NT2/D1 (cell line): ENCODE data around the gene CCDC171.

Experiments
- SUZ12 ChIP-seq: IDR thresholded peaks from 2 replicates; pipeline ENCODE4 v1.6.1; 2011; ENCODE audit not compliant: insufficient read length, insufficient read depth; ENCODE audit errors: extremely low read depth
- YY1 ChIP-seq: IDR thresholded peaks from 2 replicates; pipeline ENCODE4 v1.6.1; 2011; ENCODE audit not compliant: insufficient read length, insufficient read depth

- TF ChIP-seq YY1 (no peak), SUZ12 (no peak)
Measured at GRCh38 chr9:15769547-15769946, 216.7 kb downstream of the CCDC171 start.
